Hypothalamus (tissue), 51 donors: Measurements from ENCODE around the gene RASA4.
"Not testable (repeated sequence)": the region's sequence is repeated elsewhere in the genome, so short reads cannot be mapped to it uniquely, and the experiment has no call there.

Experiments
- DNase-seq, 51 donors: peaks; one replicate each; lab custom pipeline; 2025; lab: John Stamatoyannopoulos, UW

The RASA4 gene

DNA sequence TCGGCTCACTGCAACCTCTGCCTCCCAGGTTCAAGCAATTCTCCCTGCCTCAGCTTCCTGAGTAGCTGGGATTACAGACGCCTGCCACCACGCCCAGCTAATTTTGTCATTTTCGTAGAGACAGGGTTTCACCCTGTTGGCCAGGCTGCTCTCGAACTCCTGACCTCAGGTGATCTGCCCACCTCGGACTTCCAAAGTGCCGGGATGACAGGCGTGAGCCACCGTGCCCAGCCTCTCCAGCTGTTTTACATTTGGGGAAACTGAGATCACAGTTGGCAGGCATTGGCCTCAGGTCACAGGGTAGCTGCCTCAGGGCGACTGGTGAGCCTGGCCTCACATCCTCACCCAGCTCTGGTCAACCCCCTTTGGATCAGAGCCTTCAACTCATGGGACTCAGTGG, 6.8 kb downstream of the RASA4 start:
- not testable (repeated sequence) for DNase-seq

DNA sequence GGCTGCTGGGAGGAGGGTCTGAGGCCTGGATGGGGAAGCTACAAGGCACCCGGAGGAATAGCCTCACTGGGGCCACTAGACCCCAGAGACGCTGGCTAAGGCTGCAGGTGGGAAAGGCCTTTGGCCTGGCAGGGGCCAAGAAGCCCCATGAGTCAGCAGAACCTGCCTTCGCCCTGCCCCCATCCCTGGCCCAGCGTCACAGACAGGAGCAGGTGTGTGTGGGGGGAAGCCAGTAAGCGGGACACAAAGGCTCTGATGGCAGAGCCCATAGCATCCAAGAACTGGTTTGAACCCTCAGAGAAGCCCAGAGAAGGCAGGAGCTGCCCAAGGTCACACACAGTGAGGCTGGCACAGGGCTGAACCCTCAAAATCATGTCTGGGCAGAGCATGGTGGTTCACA, 9.7 kb downstream of the RASA4 start:
- DNase-seq, result not testable (repeated sequence)

DNA sequence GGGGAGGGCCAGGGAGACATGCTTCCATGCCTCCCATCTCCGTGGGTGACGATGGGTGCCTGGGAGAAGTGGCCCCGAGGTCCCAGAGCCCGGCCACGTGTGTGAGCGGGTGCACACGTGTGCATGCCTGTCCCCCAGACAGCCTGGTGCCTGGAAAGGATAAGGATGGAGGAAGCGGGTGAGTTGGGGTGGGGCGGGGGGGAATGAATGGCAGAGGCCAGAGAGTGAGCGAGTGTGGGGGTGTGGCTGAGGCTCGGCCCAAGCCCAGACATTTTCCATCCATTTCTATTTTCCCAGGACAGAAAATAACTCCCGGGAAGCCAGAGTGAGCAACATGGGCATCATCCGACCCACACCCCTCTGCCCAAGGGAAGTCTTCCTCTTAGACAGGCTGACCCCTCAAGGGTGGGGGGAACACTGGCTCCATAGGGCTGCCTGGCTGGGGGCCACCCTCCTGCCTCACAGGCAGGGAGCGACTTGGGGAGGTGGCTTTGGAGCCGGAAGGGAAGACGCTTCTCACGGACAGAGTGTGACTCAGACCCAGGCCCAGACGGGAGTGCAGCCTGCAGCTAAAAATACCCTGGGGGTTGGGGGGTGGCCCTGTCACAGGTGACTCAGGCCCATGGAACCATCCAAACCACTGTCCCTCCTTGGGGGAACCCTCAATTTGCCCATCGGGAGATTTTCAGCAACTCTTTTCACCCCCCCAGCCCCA, 12.0 kb downstream of the RASA4 start:
- not testable (repeated sequence) for DNase-seq

DNA sequence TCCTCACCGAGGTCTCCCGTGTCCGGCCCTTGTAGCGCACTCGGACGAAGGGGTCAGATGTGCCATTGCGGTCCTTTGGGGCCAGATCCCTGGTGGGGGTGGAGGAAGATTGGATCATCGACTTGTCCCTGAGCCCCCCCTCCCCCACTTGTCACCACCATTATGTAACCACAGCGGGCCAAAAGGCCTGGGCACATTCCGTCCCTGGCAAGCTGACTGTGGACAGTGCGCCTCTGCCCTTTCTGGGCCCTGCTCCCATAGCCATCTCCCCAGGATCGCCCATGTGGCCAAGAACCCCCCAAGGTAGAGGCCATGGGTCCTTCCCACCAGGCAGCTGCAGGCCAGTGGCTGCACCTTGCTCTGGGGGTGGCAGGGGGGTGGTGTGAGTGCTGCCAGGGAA, 14.2 kb downstream of the RASA4 start:
- not testable (repeated sequence) for DNase-seq

DNA sequence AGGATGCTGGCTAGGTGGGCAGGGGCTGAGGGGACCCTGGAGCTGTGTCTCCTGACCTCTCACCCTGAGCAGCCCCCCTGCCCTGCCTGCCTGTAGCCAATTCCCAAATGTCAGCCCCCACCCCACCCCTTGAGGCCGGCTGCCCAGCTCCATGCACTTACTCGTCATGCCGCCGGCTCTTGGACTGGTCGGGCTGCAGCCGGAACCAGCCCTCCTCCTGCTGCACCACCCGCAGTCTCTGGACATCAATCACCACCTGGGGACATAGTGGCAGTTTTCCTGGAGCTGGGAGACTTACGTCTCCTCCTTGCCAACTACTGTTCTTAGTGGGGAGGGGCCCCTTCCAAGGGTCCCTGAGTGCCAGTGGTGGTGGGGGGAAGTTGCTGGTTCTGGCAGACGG, 16.9 kb downstream of the RASA4 start:
- DNase-seq, result not testable (repeated sequence)

DNA sequence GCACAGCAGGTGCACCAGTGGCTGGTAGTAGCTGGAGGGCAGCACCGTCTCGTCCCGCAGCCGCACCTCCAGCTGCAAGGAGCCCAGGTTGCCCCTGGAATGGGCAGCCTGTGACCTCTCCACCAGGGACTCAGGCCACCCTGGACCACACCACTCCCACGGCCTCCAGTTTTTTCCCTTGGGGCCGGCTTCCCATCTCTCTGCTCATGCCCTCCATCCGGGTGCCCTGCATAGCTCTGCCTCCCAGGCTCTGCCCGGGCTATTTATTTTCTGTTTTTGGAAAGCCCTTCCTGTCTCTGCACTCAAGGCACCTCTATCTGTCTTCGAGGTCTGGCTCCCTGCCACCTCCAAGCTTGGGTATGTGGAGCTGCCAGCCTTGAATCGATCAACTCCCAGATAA, 20.5 kb downstream of the RASA4 start:
- DNase-seq, result not testable (repeated sequence)

DNA sequence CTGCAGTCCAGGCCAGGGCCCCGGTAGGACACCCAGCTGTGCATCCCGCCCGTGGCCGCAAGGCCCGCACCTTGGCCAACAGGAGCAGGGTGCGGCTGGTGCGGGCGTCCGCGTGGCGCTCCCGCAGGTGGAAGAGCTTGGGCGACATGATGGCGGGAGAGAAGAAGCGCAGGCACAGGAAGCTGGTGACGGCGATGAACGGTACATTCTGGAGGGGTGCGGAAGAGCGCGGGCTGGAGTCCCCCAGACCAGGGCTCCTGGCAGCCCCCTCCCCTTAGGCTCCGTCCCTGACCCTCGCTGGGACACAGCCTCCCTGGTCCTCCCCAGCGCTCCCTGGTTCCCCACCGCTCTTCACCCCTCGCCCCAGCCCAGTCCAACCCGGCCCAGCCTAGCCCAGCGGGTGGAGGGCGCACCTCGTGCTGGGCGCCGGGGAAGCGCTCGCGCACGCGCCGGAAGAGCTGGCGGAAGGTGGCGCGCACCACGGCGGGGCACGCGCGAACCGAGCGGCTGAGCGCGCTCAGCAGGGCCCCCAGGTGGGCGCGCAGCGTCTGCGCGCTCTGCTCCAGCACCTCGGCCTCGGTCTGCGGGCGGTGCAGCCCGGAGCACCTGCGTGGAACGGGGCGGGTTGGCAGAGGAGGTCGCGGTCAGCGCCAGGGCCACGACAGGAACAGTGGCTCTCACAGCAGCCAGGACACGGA, 22.8 kb downstream of the RASA4 start:
- DNase-seq, result not testable (repeated sequence)

DNA sequence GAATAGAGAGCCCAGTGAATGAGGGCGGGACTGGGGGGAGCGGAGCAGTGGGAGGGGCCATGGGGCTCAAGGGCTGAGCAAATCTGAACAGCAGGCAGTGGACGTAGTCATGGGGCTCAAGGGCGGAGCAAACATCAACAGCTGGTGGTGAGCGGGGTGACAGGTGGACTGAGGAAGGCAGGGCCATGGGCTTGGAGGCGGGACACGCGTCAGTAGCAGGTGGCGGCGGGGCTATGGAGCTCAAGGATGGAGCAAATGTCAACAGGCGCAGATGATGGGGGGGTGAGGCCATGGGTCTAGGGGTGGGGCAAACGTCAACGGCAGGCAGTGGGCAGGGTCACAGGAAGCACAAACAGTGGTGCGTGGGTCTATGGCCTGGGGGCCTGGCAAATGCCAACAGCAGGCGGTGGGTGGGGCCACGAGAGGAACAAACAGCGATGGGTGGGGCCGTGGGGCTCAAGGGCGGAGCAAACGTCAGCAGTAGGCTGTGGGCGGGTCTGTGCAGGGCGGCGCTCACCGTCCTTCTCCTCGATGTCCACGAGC, 24.0 kb downstream of the RASA4 start:
- not testable (repeated sequence) for DNase-seq

DNA sequence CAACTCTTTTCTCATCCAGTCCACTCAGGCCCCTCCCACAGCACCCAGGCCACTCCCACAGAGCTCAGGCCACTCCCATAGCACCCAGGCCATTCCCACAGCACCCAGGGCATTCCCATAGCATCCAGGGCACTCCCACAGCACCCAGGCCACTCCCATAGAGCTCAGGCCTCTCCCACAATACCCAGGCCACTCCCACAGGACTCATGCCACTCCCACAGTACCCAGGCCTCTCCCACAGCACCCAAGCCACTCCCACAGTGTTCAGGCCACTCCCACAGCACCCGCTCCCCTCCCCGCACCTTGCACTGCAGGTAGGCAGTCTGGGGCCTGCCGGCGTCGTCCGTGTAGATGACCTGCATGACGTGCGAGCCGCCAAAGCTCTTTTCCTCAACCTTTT, 26.7 kb downstream of the RASA4 start:
- DNase-seq, result not testable (repeated sequence)

DNA sequence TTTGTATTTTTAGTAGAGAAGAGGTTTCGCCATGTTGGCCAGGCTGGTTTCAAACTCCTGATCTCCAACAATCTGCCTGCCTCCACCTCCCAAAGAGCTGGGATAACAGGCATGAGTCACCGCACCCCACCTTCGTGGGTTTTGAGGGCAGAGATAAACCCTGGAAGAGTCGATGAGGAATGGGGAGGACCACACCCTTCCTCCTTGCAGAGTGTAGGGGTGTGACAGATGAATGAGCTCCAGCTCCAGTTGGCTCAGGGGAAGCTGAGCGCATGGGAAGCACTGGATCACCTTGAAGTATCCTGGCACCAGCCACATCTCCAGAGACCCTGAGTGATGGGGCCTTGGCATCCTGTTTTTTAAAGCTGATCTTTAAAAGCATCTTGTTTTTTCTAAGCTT, 33.1 kb downstream of the RASA4 start:
- not testable (repeated sequence) for DNase-seq

DNA sequence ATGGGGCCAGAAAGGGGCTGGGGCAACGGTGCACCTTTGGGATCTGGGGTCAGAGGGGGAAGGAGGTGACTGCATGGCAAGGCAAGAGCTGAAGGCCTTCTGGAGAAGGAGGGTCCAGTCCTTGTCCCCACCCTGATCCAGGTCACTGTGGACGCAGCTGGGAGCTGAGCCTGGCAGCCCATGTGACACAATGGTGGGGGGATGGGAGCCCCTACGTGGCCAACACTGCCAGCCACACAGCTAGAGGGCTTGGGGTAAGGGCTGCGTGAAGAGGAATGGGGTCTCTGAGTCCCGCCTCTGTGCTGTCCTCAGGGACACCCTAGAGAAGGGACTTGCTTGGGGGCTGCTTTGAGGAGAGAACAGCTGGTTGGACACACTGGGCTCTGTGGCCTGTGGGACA, 34.8 kb downstream of the RASA4 start:
- DNase-seq, result not testable (repeated sequence)

DNA sequence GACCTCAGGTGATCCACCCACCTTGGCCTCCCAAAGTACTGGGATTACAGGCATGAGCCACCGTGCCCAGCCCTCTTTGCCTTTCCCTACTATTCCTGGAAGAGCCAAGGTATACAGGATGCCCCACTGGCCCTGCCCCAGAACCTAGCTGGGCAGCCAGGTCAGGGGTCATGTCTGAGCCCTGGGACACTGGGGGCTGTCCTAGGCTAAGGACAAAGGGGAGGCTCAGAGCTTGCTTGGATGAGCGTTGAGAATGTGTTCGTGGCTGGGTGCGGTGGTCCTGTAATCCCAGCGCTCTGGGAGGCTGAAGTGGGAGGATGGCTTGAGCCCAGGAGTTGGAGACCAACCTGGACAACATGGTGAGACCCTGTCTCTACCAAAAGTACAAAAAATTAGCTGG, 38.1 kb downstream of the RASA4 start:
- DNase-seq, result not testable (repeated sequence)

DNA sequence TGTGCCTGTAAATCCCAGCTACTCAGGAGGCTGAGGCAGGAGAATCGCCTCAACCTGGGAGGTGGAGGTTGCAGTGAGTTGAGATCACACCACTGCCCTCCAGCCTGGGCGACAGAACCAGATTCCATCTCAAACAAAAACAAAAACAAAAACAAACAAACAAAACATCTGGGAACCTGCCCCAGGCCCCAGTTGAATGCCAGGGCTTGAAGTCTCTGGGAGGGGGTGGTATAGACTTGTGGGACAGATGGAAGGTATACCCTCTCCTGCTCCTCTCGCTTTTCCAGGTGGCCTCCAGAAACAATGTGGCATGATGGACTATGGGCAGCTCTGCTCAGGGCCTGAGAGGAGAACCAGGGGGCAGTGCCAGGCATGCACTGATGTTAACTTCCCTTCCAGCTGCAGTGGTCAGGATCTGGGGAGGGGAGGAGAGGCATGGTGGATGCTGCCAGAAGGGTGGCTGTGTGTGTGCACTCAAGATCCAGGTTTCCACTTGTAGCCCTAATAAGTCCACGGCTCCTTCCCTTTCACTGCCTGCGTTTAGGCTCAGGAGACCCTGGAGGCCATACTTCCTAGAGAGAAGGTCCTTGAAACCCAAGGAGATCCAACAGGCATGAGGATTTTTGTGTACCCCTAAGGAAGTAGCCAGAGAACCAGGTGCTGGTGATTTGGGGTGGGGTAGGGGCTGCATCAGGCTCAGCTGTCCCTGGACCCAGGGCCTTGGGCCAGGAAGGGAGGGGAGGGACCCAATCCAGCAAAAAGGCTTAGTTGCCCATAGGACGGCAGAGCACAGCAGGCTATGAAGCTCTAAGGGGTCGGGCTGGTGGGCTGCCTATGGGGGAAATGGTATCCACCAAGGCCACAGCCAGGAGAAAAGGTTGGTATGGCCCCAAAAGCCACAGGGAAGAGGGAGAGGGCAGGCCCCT, 39.0 kb downstream of the RASA4 start:
- DNase-seq, result not testable (repeated sequence)

DNA sequence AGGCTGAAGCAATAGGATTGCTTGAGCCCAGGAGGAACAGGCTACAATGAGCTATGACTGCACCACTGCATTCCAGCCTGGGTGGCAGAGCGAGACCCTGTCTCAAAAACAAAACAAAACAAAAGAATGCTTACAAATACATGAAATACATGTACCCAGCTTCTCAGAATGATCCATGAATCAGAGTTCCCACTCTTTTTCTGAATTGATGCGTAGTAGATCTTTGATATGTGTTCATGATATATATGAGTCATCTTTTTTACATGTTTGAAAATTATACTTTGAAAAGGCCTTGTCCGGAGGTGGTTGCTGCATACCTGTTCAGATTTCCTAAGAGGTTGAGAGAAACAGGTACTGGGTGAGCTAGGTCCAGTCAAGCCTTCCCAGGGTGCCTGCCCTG, 40.2 kb downstream of the RASA4 start:
- not testable (repeated sequence) for DNase-seq

DNA sequence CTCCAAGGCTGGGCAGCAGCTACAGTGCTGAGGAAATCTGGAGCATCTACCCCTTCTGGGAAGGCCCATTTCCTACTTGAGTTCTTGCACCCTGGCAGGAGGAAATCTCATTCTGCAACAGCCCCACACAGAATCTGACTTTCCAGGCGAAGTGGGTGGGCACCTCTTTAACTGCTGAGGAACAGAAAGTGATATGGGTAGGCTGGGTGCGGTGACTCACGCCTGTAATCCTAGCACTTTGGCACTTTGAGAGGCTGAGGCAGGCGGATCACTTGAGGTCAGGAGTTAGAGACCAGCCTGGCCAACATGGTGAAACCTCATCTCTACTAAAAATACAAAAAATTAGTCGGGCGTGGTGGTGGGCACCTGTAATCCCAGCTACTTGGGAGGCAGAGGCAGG, 41.9 kb downstream of the RASA4 start:
- DNase-seq, result not testable (repeated sequence)

DNA sequence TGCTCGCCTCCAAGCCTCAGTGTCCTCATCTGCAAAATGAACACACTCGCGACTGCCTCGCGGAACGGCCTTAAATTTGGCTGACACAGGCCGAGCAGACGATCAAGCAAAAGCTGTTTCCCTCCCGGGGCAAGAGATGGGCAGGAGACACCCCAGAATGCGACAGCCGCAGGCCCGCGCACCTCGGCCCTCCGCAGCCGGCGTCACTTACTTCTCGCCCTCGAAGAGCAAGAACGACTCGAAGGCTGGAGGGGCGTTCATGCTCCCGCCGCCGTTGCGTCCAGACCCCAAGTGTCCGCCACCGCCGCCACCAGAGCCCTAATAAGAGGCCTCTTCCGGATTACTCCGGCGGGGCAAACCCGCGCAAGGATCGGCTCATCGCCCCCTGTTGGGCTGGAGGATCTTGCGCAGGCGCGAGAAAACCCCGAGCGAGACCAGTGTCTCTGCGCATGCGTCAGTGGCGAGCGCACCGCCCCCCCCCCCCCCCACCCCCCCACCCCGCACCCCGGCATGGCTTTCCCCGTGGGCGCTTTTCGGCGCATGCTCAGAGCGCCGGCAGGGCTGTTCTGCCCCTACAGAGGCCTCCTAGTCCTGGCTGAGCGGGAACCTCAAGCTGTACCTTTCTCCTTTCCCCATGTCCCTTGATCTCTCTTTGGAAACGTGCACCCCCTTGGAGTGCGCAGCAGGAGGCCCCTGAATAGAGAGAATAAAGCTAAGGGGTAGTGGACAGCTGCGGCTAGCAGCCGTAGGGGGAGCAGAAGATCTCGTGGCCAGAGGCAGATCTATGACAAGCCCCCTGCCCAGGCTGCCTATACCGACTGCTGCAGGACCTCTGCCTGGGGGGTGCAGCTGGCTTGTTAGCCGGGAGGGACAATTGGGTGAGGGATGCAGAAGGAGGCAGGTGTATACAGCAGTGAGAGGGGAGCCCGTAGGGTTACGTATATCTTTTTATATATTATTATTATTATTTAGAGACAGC, 44.0 kb downstream of the RASA4 start, which contains the start of gene POLR2J3:
POLR2J3 (minus strand) TSS at position 323 of the 979 bp plus-strand sequence; CDS start at position 261, 62 bp downstream.
- not testable (repeated sequence) for DNase-seq

DNA sequence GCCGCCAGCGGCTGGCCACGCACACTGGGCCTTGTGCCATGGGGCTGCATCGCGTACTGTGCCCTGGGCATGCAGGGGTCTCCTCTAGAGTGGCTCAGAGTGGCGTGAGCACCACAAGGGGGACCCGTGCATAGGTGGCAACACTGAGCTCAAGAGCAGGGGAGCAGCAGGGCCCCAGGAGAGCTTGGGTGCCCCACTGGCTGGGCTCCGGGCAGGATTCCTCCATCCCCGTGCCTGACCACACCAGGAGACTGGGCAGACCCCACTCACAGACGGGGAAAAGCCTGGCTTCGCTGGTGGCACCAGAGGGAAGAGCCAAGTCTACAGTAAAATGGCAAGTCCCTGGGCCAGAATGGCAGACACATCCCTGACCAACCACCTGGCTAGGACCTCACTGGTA, 47.9 kb downstream of the RASA4 start:
- not testable (repeated sequence) for DNase-seq

DNA sequence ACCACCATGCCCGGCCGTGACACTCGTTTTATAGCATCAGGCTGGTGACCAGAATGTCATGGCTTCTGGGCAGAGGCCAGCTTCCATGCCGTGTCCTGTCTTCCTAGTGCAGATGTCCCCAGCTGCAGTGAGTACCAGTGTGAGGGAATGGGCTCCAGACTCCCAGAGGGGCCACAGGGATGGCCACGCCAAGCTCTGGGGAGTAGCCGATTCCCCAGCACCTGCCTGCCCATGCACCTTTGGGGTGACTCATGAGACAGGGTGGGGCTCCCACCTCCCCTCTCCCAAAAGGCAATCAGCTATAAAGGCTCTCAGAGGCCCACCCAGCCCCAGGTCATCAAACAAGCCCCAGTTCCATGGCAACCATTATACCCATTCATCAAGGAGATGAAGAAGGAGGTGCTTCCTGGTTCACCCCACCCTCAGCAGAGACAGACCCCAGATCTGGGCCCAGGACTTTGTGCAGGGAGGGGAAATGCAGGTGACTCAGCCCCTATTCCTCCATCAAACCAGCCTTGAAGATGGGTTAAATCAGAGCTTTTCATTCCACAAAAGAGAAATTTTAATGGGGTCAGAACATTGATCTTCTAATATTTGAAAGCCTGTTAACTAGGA, 65.6 kb downstream of the RASA4 start, which contains the start of gene SPDYE2:
SPDYE2 (plus strand) TSS at position 419 of the 615 bp plus-strand sequence. CDS start 2,030 bp downstream, outside the sequence.
- not testable (repeated sequence) for DNase-seq

DNA sequence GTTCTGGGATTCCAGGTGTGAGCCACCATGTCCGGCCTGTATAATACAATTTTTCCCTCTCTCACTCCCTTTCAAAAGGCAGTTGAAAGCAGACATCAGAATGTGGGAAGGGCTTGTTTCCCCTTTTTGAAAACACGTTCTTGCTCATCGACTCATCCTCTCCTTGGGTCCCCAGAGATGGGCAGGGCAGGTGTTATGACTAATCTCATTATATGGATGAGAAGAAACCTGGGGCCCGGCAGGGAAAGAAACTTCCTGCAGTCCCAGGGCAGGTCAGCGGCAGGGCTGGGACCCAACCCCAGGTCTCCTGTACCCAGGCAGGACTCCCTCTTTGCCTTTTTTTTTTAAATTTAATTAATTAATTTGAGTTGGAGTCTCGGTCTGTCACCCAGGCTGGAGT, 70.2 kb downstream of the RASA4 start:
- not testable (repeated sequence) for DNase-seq
